ENCODE data around the gene HLCS. TPM values are rescaled to one million over a fixed set of nuclear protein-coding genes. Genes with fewer than 3 reads are reported as not detected.

The HLCS gene
- total and polyA plus RNA-seq, 10 of the 15 experiments (the other 5 are each of a cell fraction or from before 2014, with no cell fraction given): 1.5 to 12.7 (median 9.6) TPM

DNA sequence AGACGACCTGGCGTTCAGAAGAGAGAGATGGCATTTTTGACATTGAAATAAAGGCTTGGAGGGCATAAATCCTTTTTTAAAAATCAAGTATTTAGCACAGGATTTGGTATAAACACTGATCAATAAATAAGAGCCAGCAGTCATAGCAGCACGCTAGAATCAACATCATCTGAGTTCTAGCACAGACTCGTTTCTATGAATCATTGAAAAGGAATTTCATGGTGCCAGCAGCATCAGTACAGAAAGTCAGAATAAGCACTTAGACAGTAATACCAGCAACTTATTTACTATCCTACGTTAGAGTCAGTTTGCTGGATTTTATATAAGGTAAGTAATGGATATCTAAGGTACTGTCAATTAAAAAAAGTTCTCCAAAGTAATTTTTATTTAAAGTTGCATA is 119.3 kb downstream of the HLCS start:
- SMC1A ChIA-PET (ENCODE audit: uncharacterized antibody, unreplicated experiment): interaction anchor here (0.9 kb wide), 1 partner anchor 10 kb away, joined by 3 read pairs; no protein-coding TSS in a partner anchor
- Histone ChIP-seq H3K4me1 (ENCODE audit: control insufficient read depth, insufficient read depth, low read length) (no peaks in the 10 kb centered on the region), H3K36me3 (ENCODE audit: control insufficient read depth in 2 of 2, insufficient read depth in 2 of 2, low read length in 1 of 2) (no peaks in the 10 kb centered on the region), H3K27me3 (replicated peaks in 1 of 2; ENCODE audit: control insufficient read depth in 2 of 2, insufficient read depth in 2 of 2, low read length in 1 of 2) (no peaks in the 10 kb centered on the region), H3K4me3 (no peak overlapping the region), H3K27ac (ENCODE audit: control insufficient read depth, insufficient read depth) (no peak overlapping the region), H4K20me1 (ENCODE audit: control insufficient read depth, insufficient read depth) (no peaks in the 10 kb centered on the region), H3K9me3 (replicated peaks; ENCODE audit: control insufficient read depth, insufficient read depth, low read length) (no peaks in the 10 kb centered on the region), H3K4me2 (ENCODE audit: control insufficient read depth, insufficient read depth) (no peak overlapping the region), H3K79me2 (ENCODE audit: control insufficient read depth, insufficient read depth, low read length) (no peaks in the 10 kb centered on the region), H2AFZ (ENCODE audit: control insufficient read depth, low read depth, low read length) (no peak overlapping the region), H3K9ac (ENCODE audit: control insufficient read depth, insufficient read depth, low read length) (no peak overlapping the region)
- CTCF ChIA-PET: interaction anchor here (1.2 to 1.9 kb wide), 2 partner anchors 216 to 425 kb away, joined by 3 to 4 read pairs; no protein-coding TSS in a partner anchor
- ATAC-seq (no peak), DNase-seq (ENCODE audit: low read depth, low spot score) (no peak), FAIRE-seq (no peak)
- in situ Hi-C loops (cut with MboI) (no loop called here), intact Hi-C loops (cut with micrococcal nuclease; ENCODE audit: unreplicated experiment) (no loop called here)
- RAD21 ChIA-PET (ENCODE audit: unreplicated experiment): no interaction called here
- WGBS (ENCODE audit: insufficient coverage, insufficient replicate concordance, low lambda C conversion rate, missing lambda C conversion rate): 62% methylated on average over 5 of the region's 5 CpGs
- no peak for TF ChIP-seq RELA (IDR thresholded peaks at IDR 0.05; ENCODE audit: borderline replicate concordance, partially characterized antibody)
- no peak for TF ChIP-seq SMAD5 (IDR thresholded peaks at IDR 0.05; ENCODE audit: low read depth)
- TF ChIP-seq, protein P1, sequence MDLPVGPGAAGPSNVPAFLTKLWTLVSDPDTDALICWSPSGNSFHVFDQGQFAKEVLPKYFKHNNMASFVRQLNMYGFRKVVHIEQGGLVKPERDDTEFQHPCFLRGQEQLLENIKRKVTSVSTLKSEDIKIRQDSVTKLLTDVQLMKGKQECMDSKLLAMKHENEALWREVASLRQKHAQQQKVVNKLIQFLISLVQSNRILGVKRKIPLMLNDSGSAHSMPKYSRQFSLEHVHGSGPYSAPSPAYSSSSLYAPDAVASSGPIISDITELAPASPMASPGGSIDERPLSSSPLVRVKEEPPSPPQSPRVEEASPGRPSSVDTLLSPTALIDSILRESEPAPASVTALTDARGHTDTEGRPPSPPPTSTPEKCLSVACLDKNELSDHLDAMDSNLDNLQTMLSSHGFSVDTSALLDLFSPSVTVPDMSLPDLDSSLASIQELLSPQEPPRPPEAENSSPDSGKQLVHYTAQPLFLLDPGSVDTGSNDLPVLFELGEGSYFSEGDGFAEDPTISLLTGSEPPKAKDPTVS (IDR thresholded peaks at IDR 0.05; ENCODE audit: low read depth, low read length): no peak
- TF ChIP-seq ATF7 (IDR thresholded peaks at IDR 0.05; ENCODE audit: low read depth): no peak
- no TSS peak for BruUV-seq (replicated peaks)
- POLR2A ChIA-PET: no interaction called here

DNA sequence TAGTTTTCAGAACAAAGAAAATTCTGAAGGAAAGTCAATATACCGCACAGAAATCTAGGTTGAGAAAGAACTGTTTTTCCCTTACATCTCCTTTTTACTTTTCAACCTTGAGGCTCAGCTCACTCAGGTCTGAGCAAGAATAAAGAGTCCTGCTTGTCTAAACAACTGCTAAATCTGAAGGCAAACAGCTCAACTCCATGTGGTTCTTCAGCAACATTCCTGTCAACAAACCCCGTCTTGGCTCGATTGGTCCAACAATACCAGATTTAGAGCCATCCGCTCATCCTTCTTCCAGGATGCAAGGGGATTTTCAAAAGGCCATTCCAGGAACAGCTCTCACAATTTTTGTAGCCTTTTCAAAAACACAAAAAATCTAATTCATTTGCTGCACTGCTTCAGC is 119.8 kb downstream of the HLCS start:
- TF ChIP-seq, protein P2, sequence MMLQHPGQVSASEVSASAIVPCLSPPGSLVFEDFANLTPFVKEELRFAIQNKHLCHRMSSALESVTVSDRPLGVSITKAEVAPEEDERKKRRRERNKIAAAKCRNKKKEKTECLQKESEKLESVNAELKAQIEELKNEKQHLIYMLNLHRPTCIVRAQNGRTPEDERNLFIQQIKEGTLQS (IDR thresholded peaks at IDR 0.05; ENCODE audit: borderline replicate concordance, extremely low read depth, low read depth, low read length): no peak
- TF ChIP-seq, protein P3, sequence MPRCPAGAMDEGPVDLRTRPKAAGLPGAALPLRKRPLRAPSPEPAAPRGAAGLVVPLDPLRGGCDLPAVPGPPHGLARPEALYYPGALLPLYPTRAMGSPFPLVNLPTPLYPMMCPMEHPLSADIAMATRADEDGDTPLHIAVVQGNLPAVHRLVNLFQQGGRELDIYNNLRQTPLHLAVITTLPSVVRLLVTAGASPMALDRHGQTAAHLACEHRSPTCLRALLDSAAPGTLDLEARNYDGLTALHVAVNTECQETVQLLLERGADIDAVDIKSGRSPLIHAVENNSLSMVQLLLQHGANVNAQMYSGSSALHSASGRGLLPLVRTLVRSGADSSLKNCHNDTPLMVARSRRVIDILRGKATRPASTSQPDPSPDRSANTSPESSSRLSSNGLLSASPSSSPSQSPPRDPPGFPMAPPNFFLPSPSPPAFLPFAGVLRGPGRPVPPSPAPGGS (IDR thresholded peaks at IDR 0.05; ENCODE audit: borderline replicate concordance, insufficient read depth, low read depth, low read length, poor library complexity, severe bottlenecking): no peak
- ChIA-PET CTCF (interaction anchor here (0.9 to 1.9 kb wide), 3 partner anchors 15 to 425 kb away, joined by 3 to 4 read pairs (median 3); no protein-coding TSS in a partner anchor), RAD21 (ENCODE audit: unreplicated experiment) (no interaction called here), SMC1A (ENCODE audit: uncharacterized antibody, unreplicated experiment) (interaction anchor here (0.9 kb wide), 1 partner anchor 10 kb away, joined by 3 read pairs; no protein-coding TSS in a partner anchor), POLR2A (no interaction called here)
- H3K9me3 ChIP-seq (replicated peaks; ENCODE audit: control insufficient read depth, insufficient read depth, low read length): no peaks in the 10 kb centered on the region
- DNase-seq (ENCODE audit: low read depth, low spot score): no peak
- no peaks in the 10 kb centered on the region for H3K36me3 ChIP-seq (ENCODE audit: control insufficient read depth in 2 of 2, insufficient read depth in 2 of 2, low read length in 1 of 2)
- in situ Hi-C loops (cut with MboI): no loop called here
- no peaks in the 10 kb centered on the region for H3K27me3 ChIP-seq (replicated peaks in 1 of 2; ENCODE audit: control insufficient read depth in 2 of 2, insufficient read depth in 2 of 2, low read length in 1 of 2)
- 98% methylated on average over 4 of the region's 4 CpGs for WGBS (ENCODE audit: insufficient coverage, insufficient replicate concordance, low lambda C conversion rate, missing lambda C conversion rate)
- intact Hi-C loops (cut with micrococcal nuclease; ENCODE audit: unreplicated experiment): no loop called here
- H3K27ac ChIP-seq (ENCODE audit: control insufficient read depth, insufficient read depth): no peak overlapping the region
- H4K20me1 ChIP-seq (ENCODE audit: control insufficient read depth, insufficient read depth): no peaks in the 10 kb centered on the region
- H3K4me2 ChIP-seq (ENCODE audit: control insufficient read depth, insufficient read depth): no peak overlapping the region
- BruUV-seq (replicated peaks): no TSS peak
- FAIRE-seq: no peak
- no peak overlapping the region for H2AFZ ChIP-seq (ENCODE audit: control insufficient read depth, low read depth, low read length)
- H3K4me3 ChIP-seq: no peak overlapping the region
- ATAC-seq: no peak
- no peaks in the 10 kb centered on the region for H3K4me1 ChIP-seq (ENCODE audit: control insufficient read depth, insufficient read depth, low read length)
- H3K79me2 ChIP-seq (ENCODE audit: control insufficient read depth, insufficient read depth, low read length): no peaks in the 10 kb centered on the region
- H3K9ac ChIP-seq (ENCODE audit: control insufficient read depth, insufficient read depth, low read length): no peak overlapping the region

Measured in GM12878 (cell line).